HCT116 (cell line): ENCODE results near the gene UBE2E2. TPM values are rescaled to one million over a fixed set of nuclear protein-coding genes. Genes with fewer than 3 reads are reported as not detected.
"Not testable (repeated sequence)": the region's sequence is repeated elsewhere in the genome, so short reads cannot be mapped to it uniquely, and the experiment has no call there.

Source experiments
- ATAC-seq: fragments of 200-7000 bp; cut with Tn5 transposase; 2 replicates; pipeline ENCODE4 v1.9.1; 2020; ENCODE audit warnings: mild to moderate bottlenecking, moderate library complexity
- BruUV-seq: library from RNA; stranded (reverse); fragments of 400-500 nt; replicated peaks from 2 replicates; lab custom pipeline; 2021; lab: Mats Ljungman, UMichigan
- CTCF ChIA-PET: fragments of 300-600 bp; sonication (Branson Sonifier 250); formaldehyde crosslinking; loops from one replicate; lab custom pipeline; 2021; ENCODE audit warnings: antibody characterized with exemption; lab: Charles Lee
- POLR2A ChIA-PET: fragments of 300-600, 350-600 bp; sonication (Branson Sonifier 250); formaldehyde crosslinking; loops from one replicate; lab custom pipeline; 2021; ENCODE audit warnings: antibody characterized with exemption; lab: Charles Lee
- RAD21 ChIA-PET, 2 experiments: fragments of 300-600 bp; sonication (Branson Sonifier 250); formaldehyde crosslinking; loops; one replicate each; lab custom pipeline; 2023; ENCODE audit warnings: low total read pairs in 2 of 2; ENCODE audit not compliant: uncharacterized antibody in 2 of 2, unreplicated experiment in 2 of 2, low non-redundant PET in 1 of 2; lab: Charles Lee
- DNase-seq: peaks from one replicate; pipeline ENCODE4 v3.0.0-alpha.2; 2010; ENCODE audit warnings: low read depth, low spot score
- H2AFZ ChIP-seq: fragments of 200-600 bp; shearing (Covaris generic), sonication (generic); 2 replicates; pipeline ENCODE4 v1.6.1; 2017; ENCODE audit warnings: low read depth, mixed run types, mixed read lengths, antibody characterized with exemption, low read length; ENCODE audit not compliant: poor library complexity, severe bottlenecking
- H3K27ac ChIP-seq: 2 replicates; pipeline ENCODE4 v1.5.1; 2012; ENCODE audit warnings: low read depth, low read length
- H3K27me3 ChIP-seq: fragments of 200-600 bp; sonication (generic); 2 replicates; pipeline ENCODE4 v1.6.1; 2016; ENCODE audit warnings: mixed run types, low read length, mixed read lengths; ENCODE audit not compliant: insufficient read depth
- H3K36me3 ChIP-seq, 2 experiments: fragments of 200-500 bp in 1 of 2; fragments of 200-600 bp in 1 of 2; sonication (Bioruptor generic) in 1 of 2; sonication (generic) in 1 of 2; 2 replicates each; pipeline versions ENCODE4 v1.5.1 to v1.6.1; 2014 to 2016; ENCODE audit warnings: low read length in 2 of 2, inconsistent platforms in 1 of 2, mixed read lengths in 1 of 2, mixed run types in 1 of 2; ENCODE audit not compliant: insufficient read depth in 2 of 2, control insufficient read depth in 1 of 2
- H3K4me1 ChIP-seq, 2 experiments: fragments of 200-600 bp in 1 of 2; sonication (generic) in 1 of 2; 2 replicates each; pipeline versions ENCODE4 v1.5.1 to v1.6.1; 2012 to 2017; ENCODE audit warnings: low read length in 2 of 2, inconsistent platforms in 1 of 2, mild to moderate bottlenecking in 1 of 2, mixed read lengths in 1 of 2, mixed run types in 1 of 2, moderate library complexity in 1 of 2; ENCODE audit not compliant: insufficient read depth in 2 of 2, control insufficient read depth in 1 of 2
- H3K4me2 ChIP-seq: fragments of 200-600 bp; sonication (generic); 2 replicates; pipeline ENCODE4 v1.6.1; 2017; ENCODE audit warnings: mixed run types, low read length, mixed read lengths
- H3K4me3 ChIP-seq, 2 experiments: fragments of 200-600 bp in 1 of 2; sonication (generic) in 1 of 2; replicated peaks in 1 of 2; 2 replicates each; pipeline ENCODE4 v1.5.1; 2011 to 2016; ENCODE audit warnings: low read length in 2 of 2, control low read depth in 1 of 2, low read depth in 1 of 2, mild to moderate bottlenecking in 1 of 2, mixed read lengths in 1 of 2, mixed run types in 1 of 2
- H3K79me2 ChIP-seq: fragments of 200-600 bp; sonication (generic); 2 replicates; pipeline ENCODE4 v1.6.1; 2017; ENCODE audit warnings: mild to moderate bottlenecking, mixed run types, low read length, moderate library complexity, mixed read lengths; ENCODE audit not compliant: insufficient read depth
- H3K9ac ChIP-seq: fragments of 200-600 bp; sonication (generic); 2 replicates; pipeline ENCODE4 v1.6.1; 2016; ENCODE audit warnings: low read length, mixed read lengths
- H3K9me2 ChIP-seq: fragments of 200-600 bp; sonication (generic), shearing (Covaris generic); 2 replicates; pipeline ENCODE4 v1.6.1; 2017; ENCODE audit warnings: mixed run types, mild to moderate bottlenecking, moderate library complexity; ENCODE audit not compliant: insufficient read depth
- H3K9me3 ChIP-seq, 2 experiments: fragments of 200-500 bp in 1 of 2; fragments of 200-600 bp in 1 of 2; sonication (Bioruptor generic) in 1 of 2; sonication (generic) in 1 of 2; 2 replicates each; pipeline ENCODE4 v1.6.1; 2014 to 2017; ENCODE audit warnings: low read length in 2 of 2, mixed read lengths in 2 of 2, inconsistent platforms in 1 of 2, low read depth in 1 of 2, mild to moderate bottlenecking in 1 of 2, mixed run types in 1 of 2, moderate library complexity in 1 of 2; ENCODE audit not compliant: control insufficient read depth in 1 of 2, insufficient read depth in 1 of 2
- H4K20me1 ChIP-seq: fragments of 200-600 bp; sonication (generic), shearing (Covaris generic); 2 replicates; pipeline ENCODE4 v1.6.1; 2017; ENCODE audit warnings: mixed run types, mild to moderate bottlenecking, moderate library complexity; ENCODE audit not compliant: insufficient read depth
- CBX3 ChIP-seq: IDR thresholded peaks from 2 replicates; pipeline ENCODE4 v1.6.1; 2012; ENCODE audit warnings: low read depth
- CTCF ChIP-seq, 3 experiments: fragments of 200-600 bp in 1 of 3; sonication (generic) in 1 of 3; IDR thresholded peaks in 2 of 3; conservative IDR thresholded peaks in 1 of 3; 2 replicates each; pipeline ENCODE4 v1.5.1; 2012 to 2017; ENCODE audit warnings: low read depth in 2 of 3, low read length in 2 of 3, antibody characterized with exemption in 1 of 3, borderline replicate concordance in 1 of 3, control low read depth in 1 of 3, mild to moderate bottlenecking in 1 of 3, mixed read lengths in 1 of 3, mixed run types in 1 of 3, moderate library complexity in 1 of 3; ENCODE audit not compliant: insufficient read depth in 1 of 3
- ELF1 ChIP-seq: IDR thresholded peaks from 2 replicates; pipeline ENCODE4 v1.6.1; 2012; ENCODE audit warnings: low read depth, borderline replicate concordance
- EZH2phosphoT487 ChIP-seq: fragments of 200-600 bp; IDR thresholded peaks from 2 replicates; pipeline ENCODE4 v1.6.1; 2018; ENCODE audit warnings: antibody characterized with exemption, borderline replicate concordance
- FOSL1 ChIP-seq: IDR thresholded peaks from 2 replicates; pipeline ENCODE4 v1.6.1; 2012; ENCODE audit warnings: low read depth
- POLR2A ChIP-seq: IDR thresholded peaks from 2 replicates; pipeline ENCODE4 v1.7.0; 2011; ENCODE audit warnings: borderline replicate concordance; ENCODE audit not compliant: insufficient read depth, insufficient read length; ENCODE audit errors: extremely low read depth
- TCF7L2 ChIP-seq: IDR thresholded peaks from 2 replicates; pipeline ENCODE4 v1.7.0; 2011; ENCODE audit warnings: borderline replicate concordance, inconsistent platforms; ENCODE audit not compliant: insufficient read depth, insufficient read length; ENCODE audit errors: extremely low read depth
- YY1 ChIP-seq: IDR thresholded peaks from 2 replicates; pipeline ENCODE4 v1.6.1; 2011; ENCODE audit warnings: low read length, low read depth, moderate library complexity, mild to moderate bottlenecking; ENCODE audit not compliant: insufficient replicate concordance; ENCODE audit errors: extremely low read depth
- ZFX ChIP-seq: fragments of 450-650 bp; IDR thresholded peaks from 2 replicates; pipeline ENCODE4 v1.6.1; 2017
- ZNF274 ChIP-seq: fragments of 200-500 bp; sonication (Bioruptor generic); IDR thresholded peaks from 2 replicates; pipeline ENCODE4 v1.6.1; 2014; ENCODE audit warnings: mild to moderate bottlenecking, low read depth, low read length, inconsistent platforms
- intact Hi-C: fragments of 100-400 bp; cut with micrococcal nuclease; formaldehyde crosslinking; loops from 2 replicates; pipeline ENCODE4 v1.10.0; 2022
- total RNA-seq: library from RNA; stranded (reverse); gene quantifications from one replicate; pipeline ENCODE4 v1.2.1, GENCODE V29; 2021; ENCODE audit not compliant: unreplicated experiment

Gene UBE2E2
- total RNA-seq, 1 experiment from 2014 or later, result 21.4 TPM

GRCh38 chr3:23333633-23334032 lies 130.5 kb downstream of the UBE2E2 start:
- no peak overlapping the region for H3K4me3 ChIP-seq
- no peak overlapping the region for H2AFZ ChIP-seq
- H3K4me1 ChIP-seq, result no peaks in the 10 kb centered on the region
- no peak overlapping the region for H3K27ac ChIP-seq
- 0 out of 2 replicates have a peak, but pooled peaks cover 10% of the 10 kb centered on the region for H3K27me3 ChIP-seq
- H3K9me2 ChIP-seq, result no peaks in the 10 kb centered on the region
- ChIA-PET CTCF (no interaction called here), RAD21 (no interaction called here), POLR2A (no interaction called here)
- H3K4me2 ChIP-seq, result no peak overlapping the region
- intact Hi-C loops, result no loop called here
- H3K36me3 ChIP-seq, result no peaks in the 10 kb centered on the region
- H4K20me1 ChIP-seq, result peaks cover 6% of the 10 kb centered on the region; the same call in 1 of the 2 replicates
- no TSS peak for BruUV-seq
- no peak overlapping the region for H3K9ac ChIP-seq
- H3K79me2 ChIP-seq, result no peaks in the 10 kb centered on the region
- TF ChIP-seq CBX3, result no peak
- TF ChIP-seq POLR2A, result no peak
- no peak for TF ChIP-seq YY1
- TF ChIP-seq ZNF274, result no peak
- no peak for TF ChIP-seq ZFX
- no peak for TF ChIP-seq CTCF (IDR thresholded peaks at IDR 0.05 in 2 of 3, conservative IDR thresholded peaks at IDR 0.05 in 1 of 3; ENCODE audit: borderline replicate concordance in 1 of 3, insufficient read depth in 1 of 3, low read depth in 2 of 3, low read length in 2 of 3)
- TF ChIP-seq ELF1, result no peak
- no peak for TF ChIP-seq EZH2phosphoT487
- no peak for TF ChIP-seq TCF7L2
- TF ChIP-seq FOSL1, result no peak
- ATAC-seq, result no peak
- DNase-seq, result no peak
- H3K9me3 ChIP-seq, result no peaks in the 10 kb centered on the region

GRCh38 chr3:23336853-23337252 lies 133.7 kb downstream of the UBE2E2 start:
- intact Hi-C loops, result not testable (repeated sequence)

More at GRCh38 chr3:23336853-23337252, 133.7 kb downstream of the UBE2E2 start:
- peaks cover 14% of the 10 kb centered on the region; the same call in 1 of the 2 replicates for H3K27me3 ChIP-seq
- H3K4me3 ChIP-seq, H3K4me1 ChIP-seq, DNase-seq, H3K79me2 ChIP-seq, ATAC-seq, BruUV-seq, RAD21 ChIA-PET, H2AFZ ChIP-seq, CTCF ChIA-PET, H3K9ac ChIP-seq, H3K9me2 ChIP-seq, H3K9me3 ChIP-seq, POLR2A ChIA-PET, H3K27ac ChIP-seq, H3K36me3 ChIP-seq, H3K4me2 ChIP-seq, H4K20me1 ChIP-seq: not testable (repeated sequence)
